HFF-Myc (cell line): ENCODE measurements around the gene HIBCH.
"Not testable (repeated sequence)": the region's sequence is repeated elsewhere in the genome, so short reads cannot be mapped to it uniquely, and the experiment has no call there.

Source experiments
- DNase-seq: peaks from one replicate; pipeline ENCODE4 v3.0.0-alpha.2; 2011; ENCODE audit warnings: low read depth; ENCODE audit errors: extremely low read depth
- H3K4me3 ChIP-seq: replicated peaks from 2 replicates; pipeline ENCODE4 v1.5.1; 2011; ENCODE audit warnings: low read depth, mild to moderate bottlenecking, control low read depth, low read length
- TF ChIP-seq, protein P1 (sequence below): IDR thresholded peaks from 2 replicates; pipeline ENCODE4 v1.5.1; 2012; ENCODE audit warnings: mild to moderate bottlenecking, low read depth, low read length, control low read depth; ENCODE audit errors: missing control alignments

HIBCH gene

DNA sequence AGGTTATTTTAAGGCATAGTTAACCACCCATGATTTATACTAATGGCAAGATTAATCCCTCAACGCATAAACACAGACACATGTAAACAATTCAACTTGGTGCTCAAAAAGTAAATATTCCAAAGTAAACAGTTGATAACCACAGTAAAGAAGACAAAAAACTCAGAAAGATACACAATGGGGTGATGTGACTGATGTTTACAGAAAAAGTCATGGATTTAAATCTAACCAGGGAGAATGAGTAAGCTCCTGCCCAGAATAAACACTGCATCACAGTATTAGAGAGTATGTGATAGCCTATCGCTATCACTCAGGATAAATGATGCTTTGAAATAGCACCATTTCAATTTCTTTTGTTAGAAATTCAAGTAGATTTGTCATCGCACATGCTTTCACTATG, 49.3 kb downstream of the HIBCH start:
- no peak overlapping the region for H3K4me3 ChIP-seq
- TF ChIP-seq, protein P1, sequence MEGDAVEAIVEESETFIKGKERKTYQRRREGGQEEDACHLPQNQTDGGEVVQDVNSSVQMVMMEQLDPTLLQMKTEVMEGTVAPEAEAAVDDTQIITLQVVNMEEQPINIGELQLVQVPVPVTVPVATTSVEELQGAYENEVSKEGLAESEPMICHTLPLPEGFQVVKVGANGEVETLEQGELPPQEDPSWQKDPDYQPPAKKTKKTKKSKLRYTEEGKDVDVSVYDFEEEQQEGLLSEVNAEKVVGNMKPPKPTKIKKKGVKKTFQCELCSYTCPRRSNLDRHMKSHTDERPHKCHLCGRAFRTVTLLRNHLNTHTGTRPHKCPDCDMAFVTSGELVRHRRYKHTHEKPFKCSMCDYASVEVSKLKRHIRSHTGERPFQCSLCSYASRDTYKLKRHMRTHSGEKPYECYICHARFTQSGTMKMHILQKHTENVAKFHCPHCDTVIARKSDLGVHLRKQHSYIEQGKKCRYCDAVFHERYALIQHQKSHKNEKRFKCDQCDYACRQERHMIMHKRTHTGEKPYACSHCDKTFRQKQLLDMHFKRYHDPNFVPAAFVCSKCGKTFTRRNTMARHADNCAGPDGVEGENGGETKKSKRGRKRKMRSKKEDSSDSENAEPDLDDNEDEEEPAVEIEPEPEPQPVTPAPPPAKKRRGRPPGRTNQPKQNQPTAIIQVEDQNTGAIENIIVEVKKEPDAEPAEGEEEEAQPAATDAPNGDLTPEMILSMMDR: no peak
- no peak for DNase-seq

DNA sequence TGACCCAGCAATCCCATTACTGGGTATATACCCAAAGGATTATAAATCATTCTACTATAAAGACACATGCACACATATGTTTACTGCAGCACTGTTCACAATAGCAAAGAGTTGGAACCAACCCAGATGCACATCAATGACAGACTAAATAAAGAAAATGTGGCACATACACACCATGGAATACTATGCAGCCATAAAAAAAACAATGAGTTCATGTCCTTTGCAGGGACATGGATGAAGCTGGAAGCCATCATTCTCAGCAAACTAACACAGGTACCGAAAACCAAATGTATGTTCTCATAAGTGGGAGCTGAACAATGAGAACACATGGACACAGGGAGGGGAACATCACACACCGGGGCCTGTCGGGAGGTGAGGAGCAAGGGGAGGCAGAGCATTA, 49.9 kb downstream of the HIBCH start:
- not testable (repeated sequence) for DNase-seq

DNA sequence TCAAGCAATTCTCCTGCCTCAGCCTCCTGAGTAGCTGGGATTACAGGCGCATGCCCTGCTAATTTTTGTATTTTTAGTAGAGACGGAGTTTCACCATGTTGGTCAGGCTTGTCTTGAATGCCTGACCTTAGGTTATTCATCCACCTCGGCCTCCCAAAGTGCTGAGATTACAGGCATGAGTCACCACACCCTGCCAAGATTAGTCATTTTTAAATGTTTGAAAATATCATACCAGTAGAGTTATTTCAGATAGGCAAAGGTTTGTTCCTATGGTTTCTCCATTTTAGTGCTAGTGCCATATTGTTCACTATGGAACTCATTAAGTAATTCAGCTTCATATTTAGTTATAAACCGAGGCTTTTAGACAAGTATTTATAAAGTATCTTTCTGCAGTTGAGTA, 52.3 kb downstream of the HIBCH start:
- DNase-seq: no peak

More for the DNA sequence above, 49.9 kb downstream of the HIBCH start:
- not testable (repeated sequence) for H3K4me3 ChIP-seq

DNA sequence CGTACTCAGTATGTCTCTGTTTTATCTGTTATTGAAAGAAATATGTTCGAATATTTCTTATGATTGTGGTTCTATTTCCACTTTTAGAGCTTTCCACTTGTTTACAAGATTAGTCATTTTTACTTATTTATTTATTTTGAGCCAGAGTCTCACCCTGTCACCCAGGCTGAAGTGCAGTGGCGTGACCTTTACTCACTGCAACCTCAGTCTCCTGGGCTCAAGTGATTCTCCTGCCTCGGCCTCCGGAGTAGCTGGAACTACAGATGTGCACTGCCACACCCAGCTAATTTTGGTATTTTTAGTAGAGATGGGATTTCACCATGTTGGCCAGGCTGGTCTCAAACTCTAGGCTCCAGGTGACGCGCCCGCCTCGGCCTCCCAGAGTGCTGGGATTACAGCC, 53.3 kb downstream of the HIBCH start:
- no peak overlapping the region for H3K4me3 ChIP-seq
- no peak for DNase-seq
- TF ChIP-seq, protein P1: no peak

More for the DNA sequence above, 52.3 kb downstream of the HIBCH start:
- no peak overlapping the region for H3K4me3 ChIP-seq
- TF ChIP-seq, protein P1: no peak

DNA sequence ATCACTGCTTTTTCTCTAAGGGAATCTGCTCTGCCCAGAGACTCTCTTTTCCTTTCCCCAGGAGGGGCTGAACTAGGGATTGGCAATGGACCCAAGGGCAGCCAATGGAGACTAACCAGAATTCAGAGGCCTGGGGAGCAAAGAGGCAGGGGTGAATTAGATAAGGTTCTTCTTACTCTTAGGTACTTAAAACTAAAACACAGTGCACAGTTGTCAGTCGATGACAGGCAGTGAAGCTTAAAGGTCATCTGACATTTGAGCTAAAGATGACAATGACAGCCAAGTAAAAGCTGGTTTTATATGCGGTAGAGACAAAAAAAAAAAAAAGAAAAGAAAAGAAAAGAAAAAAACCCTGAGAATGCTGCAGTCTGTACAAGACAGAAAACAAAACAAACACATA, 57.8 kb downstream of the HIBCH start:
- no peak overlapping the region for H3K4me3 ChIP-seq
- DNase-seq: no peak
- TF ChIP-seq, protein P1: no peak

DNA sequence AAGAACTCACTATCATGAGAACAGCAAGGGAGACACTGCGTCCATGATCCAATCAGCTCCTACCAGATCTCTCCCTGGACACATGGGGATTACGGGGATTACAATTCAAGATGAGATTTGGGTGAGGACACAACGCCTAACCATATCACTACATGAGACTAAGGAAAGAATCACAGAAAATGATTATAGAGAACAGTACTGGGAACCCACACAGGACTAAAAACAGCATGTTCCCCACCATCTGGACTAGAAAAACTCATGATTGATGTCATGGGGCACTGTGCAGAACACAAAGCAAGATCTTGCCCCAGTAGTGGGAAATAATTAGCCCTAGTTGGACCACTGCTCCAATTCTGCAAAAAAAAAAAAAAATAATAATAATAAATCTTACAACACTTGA, 63.5 kb downstream of the HIBCH start:
- H3K4me3 ChIP-seq: no peak overlapping the region
- TF ChIP-seq, protein P1: no peak
- no peak for DNase-seq

DNA sequence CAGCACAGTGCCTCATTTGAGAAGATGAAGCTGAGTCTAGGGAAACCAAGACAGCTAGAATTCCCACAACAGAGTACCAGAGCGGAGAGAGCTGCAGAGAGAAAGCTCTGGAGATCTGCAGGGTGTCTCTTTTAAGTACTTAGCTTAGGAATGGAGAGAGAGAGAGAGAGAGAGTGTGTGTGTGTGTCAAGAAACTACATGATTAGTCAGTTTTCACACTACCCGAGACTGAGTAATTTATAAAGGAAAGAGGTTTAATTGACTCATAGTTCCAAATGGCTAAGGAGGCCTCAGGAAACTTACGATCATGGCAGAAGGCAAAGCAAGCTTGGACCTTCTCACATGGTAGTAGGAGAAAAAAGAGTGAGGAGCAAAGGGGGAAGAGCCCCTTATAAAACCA, 64.0 kb downstream of the HIBCH start:
- no peak for DNase-seq
- TF ChIP-seq, protein P1: no peak

More for the DNA sequence above, 64.0 kb downstream of the HIBCH start:
- no peak overlapping the region for H3K4me3 ChIP-seq
